Embryonic facial prominence (tissue), 1 donor: Measurements from ENCODE around the gene PTPRN2.

Experiments used
- DNase-seq: peaks from one replicate; pipeline ENCODE4 v3.0.0-alpha.2; 2016; ENCODE audit errors: extremely low spot score

The PTPRN2 gene

DNA sequence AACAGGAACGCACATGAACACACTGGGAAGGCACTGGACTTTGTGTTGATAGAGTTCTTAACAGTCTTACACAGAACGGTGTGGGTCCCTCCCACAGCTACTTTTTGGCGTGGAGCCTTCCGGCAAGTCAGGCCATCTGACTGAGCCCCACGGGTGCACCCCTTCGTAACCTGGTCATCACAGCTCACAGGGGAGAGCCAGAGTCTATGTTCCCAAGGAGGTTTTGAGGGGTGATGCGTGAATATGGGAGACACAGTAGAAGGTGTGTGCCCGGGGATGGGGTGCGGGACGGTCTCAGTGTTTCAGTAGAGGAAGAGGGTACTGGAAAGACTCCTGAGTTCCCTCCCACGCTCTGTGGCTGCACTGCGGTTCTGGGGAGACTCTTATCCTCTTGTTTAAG lies 959.2 kb downstream of the PTPRN2 start:
- DNase-seq: no peak

DNA sequence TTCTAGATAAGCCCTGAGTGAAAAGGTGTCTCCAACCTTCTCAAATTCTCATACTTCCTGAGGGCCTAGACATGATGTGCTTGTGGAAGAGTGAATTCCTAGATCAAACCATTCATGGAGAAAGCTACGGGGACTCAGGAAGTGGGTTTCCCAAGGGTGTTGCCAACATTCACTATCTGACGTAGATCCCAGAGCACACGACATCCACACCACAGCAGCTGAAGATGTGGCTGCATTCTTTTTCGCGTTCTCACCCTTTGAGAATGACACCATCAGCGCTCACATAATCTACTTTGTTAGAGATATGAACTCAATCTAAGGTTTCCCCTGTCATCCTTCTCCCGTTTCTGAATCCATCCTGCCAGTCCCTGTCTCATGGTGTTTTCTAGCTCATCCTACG lies 960.0 kb downstream of the PTPRN2 start:
- no peak for DNase-seq

DNA sequence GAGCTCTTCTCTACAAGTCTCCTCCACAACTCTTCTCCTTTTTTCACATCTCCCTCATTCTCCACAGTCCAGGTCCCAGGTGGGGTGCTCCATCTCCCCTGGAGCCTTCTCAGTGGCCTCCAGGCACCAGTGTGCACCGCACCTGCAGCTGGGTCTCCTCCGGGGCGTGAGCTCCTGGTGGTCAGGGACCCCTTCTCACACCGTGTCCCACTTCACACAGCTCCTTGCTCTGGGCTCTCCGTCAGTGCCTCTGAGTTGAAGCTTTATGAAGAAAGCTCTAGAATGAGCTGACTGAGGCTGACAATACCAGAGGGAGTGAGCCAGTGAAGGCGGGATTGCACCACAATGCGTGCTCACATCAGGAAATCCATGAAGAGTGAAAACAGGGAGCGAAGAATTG lies 960.6 kb downstream of the PTPRN2 start:
- no peak for DNase-seq

DNA sequence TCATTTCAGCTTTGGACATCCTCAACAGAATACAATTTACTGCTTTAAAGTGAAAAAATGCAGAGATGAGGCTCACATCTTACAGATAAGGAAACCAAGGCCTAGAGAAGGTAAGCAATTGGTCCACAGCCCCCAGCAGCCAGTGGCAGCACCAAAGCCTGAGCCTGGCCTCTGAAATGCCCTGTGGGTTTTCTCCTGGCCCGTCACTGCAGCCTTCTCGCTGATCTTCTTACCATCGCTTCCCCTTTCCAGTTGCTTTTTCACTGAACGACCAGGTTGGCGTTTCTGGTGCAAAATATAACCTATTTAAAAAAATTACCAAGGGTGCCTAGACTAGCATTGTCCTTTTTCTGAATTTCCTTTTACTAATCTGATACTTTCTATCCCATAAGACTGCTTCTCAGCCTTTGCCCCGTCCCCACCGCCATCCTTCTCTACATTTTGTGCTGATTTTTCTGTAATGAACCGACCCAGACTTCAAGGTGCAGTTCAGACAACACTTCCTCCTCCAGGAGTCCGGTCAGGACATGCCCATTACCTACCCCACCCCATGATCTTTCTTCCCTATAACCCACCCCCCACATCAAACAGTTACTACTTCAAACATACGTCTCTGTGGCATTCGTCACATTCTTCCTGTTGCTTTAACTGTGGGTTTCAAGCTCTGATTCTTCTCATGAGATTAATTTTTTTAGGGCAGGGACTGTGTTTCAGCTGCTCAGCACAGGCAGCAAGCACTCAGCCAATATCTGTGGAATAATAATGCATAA lies 961.5 kb downstream of the PTPRN2 start:
- no peak for DNase-seq

- DNase-seq: no peak
Measured at GRCh38 chr7:157623556-157623955, 964.1 kb downstream of the PTPRN2 start.

- DNase-seq: no peak
Measured at GRCh38 chr7:157622408-157623205, 965.0 kb downstream of the PTPRN2 start.

GRCh38 chr7:157622000-157622399 lies 965.6 kb downstream of the PTPRN2 start:
- DNase-seq: no peak

DNA sequence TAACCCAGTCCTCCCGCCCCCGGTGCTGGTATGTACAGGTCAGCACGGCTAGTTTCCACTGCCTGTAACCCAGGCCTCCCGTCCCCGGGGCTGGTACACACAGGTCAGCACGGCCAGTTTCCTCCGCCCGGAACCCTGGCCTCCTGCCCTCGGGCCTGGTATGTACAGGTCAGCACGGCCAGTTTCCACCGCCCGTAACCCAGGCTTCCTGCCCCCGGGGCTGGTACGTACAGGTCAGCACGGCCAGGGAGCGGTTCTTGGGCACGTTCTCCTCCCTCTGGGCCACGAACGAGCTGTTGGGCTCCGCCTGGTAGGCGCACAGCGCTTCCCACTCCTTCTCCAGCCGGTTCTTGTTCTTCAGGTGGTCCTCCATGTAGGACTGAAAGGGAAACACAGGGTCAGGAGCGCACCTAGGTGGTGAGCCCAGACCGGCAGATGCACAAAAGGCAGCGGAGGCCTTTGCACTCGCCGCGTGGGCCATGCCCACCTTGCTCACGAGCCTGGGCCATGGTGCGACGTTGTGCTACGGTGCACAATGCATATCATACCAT lies 966.4 kb downstream of the PTPRN2 start:
- DNase-seq: no peak

- no peak for DNase-seq
Measured at GRCh38 chr7:157620616-157621015, 967.0 kb downstream of the PTPRN2 start.

- DNase-seq: no peak
Measured at GRCh38 chr7:157619753-157620525, 967.7 kb downstream of the PTPRN2 start.

DNA sequence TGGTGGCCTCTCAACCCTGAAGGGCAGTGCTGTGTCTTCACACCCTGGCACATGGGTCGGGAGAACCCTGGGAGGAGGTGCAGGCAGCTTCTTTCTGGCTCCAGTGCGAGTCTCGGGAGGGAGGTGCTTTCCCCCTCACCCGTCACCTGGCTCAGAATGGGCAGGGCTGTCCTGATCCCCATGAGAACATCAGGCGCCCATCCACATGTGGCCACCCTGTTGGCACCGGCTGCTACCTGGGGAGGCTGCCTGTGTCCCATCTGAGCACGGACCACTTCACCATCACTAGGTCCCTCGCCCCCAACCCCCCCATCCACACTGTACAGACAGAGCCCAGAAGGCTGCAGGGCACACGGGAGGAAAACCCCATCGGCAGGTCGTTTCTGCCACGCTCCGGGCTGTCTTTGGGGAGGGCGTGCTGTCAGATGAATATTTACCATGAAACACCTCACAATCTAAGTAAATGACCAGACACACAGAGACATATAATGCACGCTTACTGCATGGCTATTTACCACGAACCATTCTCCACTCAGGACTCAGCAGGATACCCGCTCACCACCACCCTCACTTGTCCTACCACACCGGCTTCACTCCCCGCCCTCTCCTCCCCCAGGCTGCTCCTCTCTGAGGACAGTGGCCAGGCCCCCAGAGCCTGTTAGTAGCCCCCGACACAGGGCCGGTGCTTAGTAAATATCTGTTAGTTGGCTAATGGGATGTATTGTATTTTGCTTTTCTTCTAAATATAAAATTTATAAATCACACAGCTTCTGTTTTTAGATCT lies 968.6 kb downstream of the PTPRN2 start:
- DNase-seq: no peak

GRCh38 chr7:157618091-157618726 lies 969.4 kb downstream of the PTPRN2 start:
- DNase-seq: no peak

DNA sequence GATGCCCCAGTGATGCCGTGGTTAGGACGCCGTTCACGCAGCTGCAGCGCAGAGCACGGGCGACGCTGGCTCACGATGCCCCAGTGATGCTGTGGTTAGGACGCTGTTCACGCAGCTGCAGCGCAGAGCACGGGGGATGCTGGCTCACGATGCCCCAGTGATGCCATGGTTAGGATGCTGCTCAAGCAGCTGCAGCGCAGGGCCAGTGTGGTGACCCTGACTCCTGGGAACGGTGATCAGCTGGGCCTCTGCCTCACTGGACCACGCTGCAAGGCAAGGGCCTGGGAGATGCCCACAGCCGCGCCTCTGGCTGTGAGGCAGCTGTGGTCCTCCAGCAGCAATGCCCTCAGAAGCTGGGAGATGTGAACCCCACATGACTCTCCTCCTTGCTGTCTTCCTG lies 970.2 kb downstream of the PTPRN2 start:
- DNase-seq: no peak

DNA sequence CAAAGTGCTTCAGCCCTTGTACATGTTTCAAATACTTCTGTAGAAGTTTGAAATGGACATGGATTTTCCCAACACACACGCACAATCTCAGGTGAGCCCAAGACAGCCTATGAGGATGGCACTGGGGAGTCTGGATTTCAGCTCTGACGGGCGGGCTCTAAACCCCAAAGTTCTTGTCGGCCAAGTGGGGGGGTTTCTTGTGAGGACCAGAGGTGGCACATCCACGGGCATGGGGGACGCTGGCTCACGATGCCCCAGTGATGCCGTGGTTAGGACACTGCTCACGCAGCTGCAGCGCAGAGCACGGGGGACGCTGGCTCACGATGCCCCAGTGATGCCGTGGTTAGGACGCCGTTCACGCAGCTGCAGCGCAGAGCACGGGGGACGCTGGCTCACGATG lies 970.7 kb downstream of the PTPRN2 start:
- no peak for DNase-seq

DNA sequence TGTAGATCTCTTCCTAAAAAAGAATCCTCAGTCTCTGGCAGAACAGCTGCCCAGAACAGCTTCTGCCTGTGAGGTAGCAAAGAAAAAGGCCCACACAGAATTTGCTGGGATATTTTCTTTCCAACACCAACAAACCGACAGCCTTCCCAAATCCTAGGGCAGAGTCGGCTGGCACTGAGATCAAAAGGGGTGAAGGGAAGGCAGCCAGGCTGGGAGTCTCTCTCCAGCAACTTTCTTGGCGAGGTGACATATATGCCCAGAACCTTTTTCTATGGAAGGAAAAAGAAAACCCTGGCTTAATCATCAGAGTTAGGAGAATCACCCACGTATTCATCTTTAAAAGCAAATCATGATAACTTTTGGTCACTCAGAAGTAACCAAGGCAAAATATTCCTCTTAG lies 971.2 kb downstream of the PTPRN2 start:
- no peak for DNase-seq

DNA sequence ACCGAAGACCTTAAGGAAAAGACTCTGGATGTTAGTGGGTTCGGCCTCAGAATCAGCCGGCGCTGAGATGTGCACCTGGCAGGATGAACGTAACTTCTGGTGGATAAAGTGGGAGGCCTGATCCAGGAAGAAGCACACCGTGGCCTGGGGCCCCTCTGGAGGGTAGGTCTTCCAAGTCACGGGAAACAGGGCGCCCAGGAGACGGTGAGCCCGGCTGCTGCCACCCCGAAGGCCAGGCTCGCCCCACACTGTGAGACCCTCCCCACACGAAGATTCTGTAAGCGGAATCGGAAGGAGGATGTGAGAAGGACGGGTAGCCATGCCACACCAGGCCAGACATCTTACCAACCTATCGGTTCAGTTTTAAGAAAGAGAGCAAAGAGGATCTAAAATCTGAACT lies 971.8 kb downstream of the PTPRN2 start:
- no peak for DNase-seq

GRCh38 chr7:157615101-157615817 lies 972.4 kb downstream of the PTPRN2 start:
- DNase-seq: no peak

DNA sequence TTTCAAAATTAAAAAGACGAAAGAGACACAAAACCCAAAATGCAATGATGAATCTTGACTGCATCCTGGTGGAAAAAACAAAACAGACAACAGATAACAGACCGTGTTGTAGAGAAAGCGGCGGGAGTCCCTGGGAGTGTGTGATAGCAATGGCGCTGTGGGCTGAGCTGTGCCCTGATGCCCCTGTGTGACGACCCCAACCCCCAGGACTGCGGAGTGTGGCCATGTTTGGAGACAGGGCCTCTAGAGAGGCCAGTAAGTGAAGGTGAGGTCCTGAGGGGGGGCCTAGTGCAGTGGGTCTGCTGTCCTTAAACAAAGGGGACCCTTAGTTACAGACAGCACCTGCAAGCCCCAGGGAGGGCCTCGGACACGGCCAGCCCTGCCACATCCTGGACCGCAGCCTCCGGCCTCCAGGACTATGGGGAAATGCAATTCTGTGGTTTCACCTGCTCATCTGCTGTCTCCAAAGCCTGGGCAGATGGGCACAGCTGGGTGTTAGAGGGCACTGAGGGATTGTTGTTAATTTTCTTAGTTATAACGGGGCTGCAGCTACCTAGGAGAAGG lies 973.1 kb downstream of the PTPRN2 start:
- no peak for DNase-seq

- peak; percentile 25 for DNase-seq
Measured at GRCh38 chr7:157613575-157614322, 973.9 kb downstream of the PTPRN2 start.
